ENCODE results near the gene BRCA1. TPM values are rescaled to one million over a fixed set of nuclear protein-coding genes. Genes with fewer than 3 reads are reported as not detected.
A peak's percentile ranks its signal among the peaks of the same experiment; 100 is the strongest.

Gene BRCA1
- total RNA-seq, 1 donor from 2014 or later, result 21.5 TPM

- DNase-seq, result peak; percentile 95
Observed at GRCh38 chr17:43024407-43025289, 100.5 kb downstream of the BRCA1 start, which contains the start of gene RND2. RND2 (plus strand) TSS chr17:43025231; CDS start chr17:43025348, 117 bp downstream.

- DNase-seq, result peak; percentile 56
Observed at GRCh38 chr17:43021741-43022512, 103.2 kb downstream of the BRCA1 start, which contains the start of gene VAT1. VAT1 (minus strand) TSS chr17:43022385; CDS start chr17:43022322, 63 bp downstream.

DNA sequence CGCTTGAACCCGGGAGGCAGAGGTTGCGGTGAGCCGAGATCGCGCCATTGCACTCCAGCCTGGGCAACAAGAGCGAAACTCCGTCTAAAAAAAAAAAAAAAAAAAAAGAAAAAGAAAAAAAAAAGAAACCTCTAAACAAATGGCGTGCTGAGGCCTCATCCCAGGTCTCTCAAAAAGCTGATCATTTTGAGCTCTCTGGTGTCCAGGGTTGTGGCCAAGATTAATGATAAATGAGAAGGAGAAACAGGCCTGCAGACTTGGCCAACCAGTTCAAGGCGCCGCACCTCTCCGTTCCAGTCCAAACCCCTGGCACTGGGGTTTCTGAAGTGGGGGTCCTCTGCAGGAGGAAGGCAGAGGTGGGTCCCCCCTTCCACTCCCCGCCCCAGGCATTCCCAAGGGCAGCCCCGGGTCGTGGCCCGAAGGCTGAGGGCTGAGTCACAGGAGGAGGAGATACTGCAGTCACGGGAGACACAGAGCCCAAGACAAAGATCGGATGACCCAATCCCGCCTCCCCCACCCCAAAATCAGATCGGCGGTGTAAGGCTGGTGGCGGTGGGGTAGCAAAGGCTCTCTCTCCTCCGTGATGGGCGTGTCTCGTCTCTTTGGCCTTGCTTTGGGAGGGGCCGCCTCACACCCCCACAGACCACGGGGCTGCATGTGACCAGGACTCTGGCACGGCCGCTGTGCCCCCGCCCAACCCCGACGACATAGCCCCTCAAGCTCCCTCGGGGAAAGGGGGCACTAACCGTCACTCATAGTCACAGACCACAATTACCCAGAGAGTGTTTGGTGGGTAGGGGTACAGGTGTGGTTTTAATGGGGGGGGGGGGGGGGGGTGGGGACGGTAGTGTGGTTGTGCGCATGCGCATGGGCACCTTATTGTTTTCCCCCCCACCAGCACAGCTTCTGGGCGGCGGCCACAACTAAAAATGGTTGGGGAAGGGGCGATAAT is 104.1 kb downstream of the BRCA1 start:
- no peak for DNase-seq

DNA sequence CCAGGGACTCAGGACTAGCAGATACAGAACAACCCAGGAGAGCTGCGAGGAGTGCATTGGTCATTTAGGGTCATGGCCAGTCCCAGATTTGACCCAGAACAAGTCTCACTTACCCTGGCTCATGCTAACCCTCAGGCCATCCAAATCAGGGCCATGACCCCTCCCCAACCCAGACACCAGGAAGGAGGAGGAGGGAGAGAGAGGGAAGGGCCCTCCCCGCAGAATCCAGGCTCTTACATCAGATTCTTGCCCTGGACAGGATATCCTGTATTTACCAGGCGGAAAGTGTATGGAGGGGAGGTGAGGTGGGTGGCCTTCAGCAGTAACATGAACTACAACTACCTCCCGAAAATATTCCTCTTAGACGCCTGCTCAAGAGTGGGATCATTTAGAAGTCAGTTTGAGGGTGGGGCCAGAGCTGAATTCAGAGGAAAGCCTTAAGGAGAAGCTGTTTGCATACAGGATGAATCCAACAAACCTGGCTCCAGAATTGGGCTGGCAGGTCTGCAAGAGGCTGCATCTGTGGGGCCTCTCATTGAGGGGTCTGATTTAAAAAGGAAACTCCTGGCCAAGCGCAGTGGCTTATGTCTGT is 105.0 kb downstream of the BRCA1 start:
- DNase-seq, result peak; percentile 50

DNA sequence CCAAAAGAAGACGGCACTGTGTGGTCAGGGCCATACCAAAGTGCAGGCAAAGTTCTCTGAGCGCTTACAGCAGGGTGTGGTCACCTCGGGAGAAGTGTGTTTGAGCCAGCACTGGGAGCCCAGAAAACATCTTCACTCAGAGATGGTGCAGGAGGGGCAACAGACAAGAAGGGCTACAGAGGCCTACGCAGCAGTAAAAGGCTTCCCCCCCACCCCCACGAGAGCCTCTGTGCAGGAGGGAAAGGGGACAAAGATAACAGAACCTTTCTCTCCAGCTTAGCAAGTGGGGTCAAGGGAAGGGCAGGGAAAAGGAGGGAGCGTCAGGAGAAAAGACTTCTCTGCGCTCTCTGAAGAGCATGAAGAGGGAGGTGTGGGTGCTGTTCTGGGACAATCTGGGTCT is 105.7 kb downstream of the BRCA1 start:
- no peak for DNase-seq

GRCh38 chr17:43018932-43019331 is 106.2 kb downstream of the BRCA1 start:
- no peak for DNase-seq

DNA sequence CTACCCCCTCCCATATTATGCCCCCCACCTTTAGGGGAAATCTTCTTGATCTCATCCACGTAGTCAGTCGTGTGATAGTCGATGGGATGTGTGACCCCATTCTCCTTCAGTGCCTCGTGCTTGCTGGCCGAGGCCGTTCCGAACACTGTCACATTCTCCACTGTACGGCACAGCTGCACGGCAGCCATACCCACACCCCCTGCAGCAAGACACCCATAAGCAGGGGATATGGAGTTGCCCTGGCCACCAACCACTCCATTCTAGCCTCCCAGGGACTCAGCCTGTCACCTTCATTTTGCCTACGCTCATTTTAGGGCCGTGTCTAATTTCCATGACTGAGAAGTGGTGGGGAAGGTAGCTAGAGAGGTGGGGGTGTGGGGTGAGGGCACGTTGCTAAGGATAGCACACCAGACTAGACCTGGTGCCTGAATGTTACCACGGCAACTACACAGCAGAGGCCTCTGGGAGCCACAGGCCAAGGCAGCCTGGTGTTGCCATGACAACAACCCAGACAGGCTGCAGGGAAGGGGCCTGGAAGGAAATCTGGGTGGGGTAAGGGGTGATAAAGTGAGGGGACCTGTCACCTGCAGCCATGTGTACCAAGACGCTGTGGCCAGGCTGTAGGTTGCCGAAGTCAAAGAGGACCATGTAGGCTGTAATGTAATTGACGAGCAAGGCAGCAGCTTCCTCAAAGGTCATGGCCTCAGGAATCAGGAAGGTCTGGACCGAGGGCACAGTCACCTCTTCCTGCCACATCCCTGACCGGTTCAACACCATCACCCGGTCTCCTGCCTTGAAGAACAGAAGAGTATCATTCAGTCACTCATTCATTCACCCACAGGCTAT is 106.9 kb downstream of the BRCA1 start:
- no peak for DNase-seq

GRCh38 chr17:43016216-43016615 is 108.9 kb downstream of the BRCA1 start:
- no peak for DNase-seq

GRCh38 chr17:43015579-43015978 is 109.6 kb downstream of the BRCA1 start:
- no peak for DNase-seq

- no peak for DNase-seq
Observed at GRCh38 chr17:43014649-43015542, 110.3 kb downstream of the BRCA1 start.

DNA sequence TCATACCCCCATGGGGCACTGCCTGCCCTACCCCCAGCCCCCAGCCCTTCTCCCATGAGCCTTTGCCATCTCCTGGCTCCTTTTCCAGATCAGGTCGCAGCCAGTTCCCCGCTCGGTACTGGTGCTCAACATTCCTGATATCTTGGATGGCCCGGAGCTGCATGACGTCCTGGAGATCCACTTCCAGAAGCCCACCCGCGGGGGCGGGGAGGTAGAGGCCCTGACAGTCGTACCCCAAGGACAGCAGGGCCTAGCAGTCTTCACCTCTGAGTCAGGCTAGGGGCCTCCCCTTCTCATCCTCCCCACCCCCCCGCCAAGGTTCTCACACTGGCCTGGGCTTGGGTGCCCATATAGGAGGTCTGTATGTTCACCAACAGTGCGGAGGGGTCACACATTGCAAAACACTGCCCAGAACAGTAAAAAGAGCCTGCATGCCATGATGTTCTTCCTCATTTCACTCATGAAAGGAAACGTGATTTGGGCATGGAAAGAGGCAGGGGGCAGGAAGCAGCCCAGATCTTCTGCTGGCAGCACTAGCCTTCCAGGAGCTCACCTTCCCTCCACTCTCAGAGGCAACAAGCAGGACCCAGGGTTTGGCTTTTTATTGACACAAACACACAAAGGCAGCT is 111.0 kb downstream of the BRCA1 start:
- DNase-seq, result no peak

GRCh38 chr17:43013296-43013695 is 111.9 kb downstream of the BRCA1 start:
- no peak for DNase-seq

GRCh38 chr17:43011728-43012472 is 113.3 kb downstream of the BRCA1 start:
- DNase-seq, result no peak

DNA sequence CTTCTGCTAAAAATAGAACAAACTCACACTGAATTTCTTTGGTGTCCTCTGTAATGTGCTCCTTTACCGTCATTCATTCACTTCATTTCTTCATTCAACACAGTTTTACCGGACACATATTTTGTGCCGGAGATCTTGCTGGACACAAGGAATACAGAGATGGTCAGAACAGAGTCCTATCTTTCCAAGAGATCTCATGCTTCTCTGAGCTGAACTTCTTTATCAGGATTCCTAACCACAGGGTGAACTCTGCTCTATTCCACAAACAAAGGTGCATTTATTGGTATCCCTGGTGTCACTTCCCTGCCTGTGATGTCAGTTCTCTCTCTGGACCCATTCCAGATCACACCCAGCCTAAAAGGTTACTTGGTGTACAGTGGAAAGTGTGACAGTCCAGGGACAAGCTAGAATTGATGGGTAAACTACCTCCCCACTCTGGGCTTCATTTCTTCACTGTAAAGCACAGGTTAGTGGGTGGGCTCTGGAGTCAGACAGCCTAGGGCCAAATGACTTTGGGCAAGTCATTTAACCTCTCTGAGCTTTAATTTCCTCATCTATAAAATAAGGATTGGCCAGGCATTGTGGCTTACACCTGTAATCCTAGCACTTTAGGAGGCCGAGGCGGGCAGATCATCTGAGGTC is 114.4 kb downstream of the BRCA1 start:
- no peak for DNase-seq

GRCh38 chr17:43006639-43007551 is 118.3 kb downstream of the BRCA1 start, which contains the start of gene IFI35:
IFI35 (plus strand) TSS chr17:43006784; CDS start chr17:43006948, 164 bp downstream.
- peak; percentile 74 for DNase-seq

DNA sequence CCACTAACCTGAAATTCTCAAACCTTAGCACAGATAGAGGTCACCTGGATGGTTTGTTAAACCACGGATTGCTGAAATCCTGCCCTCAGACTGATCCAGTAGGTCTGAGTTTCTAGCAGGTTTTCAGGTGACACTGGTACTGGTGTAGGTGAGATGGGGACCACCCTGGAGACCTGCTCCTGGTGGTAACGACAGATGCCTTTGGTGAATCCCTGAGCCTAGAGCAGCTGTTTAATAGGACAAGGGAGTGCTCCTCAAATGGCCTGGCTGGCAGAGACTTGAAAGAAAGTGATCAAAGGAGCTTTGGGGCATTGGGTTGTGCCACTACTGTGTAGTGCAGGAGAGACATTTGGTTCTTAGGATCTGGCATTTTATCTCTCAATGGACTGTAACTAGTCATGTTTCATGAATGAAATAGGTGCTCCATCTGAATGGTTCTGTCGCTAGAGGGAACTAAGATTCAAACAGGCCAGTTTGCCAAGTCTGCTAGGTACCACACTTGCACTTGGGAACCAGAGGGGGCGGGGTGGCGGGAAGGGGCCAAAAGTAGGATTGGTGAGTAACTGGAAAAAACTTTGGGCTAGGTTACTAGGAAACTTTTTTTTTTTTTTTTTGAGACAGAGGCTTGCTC is 121.5 kb downstream of the BRCA1 start:
- DNase-seq, result no peak

Measured in skin of body (tissue), 2 donors.